Loucy (cell line): Measurements from ENCODE around the gene PRR12.

Experiments
- H2AFZ ChIP-seq: fragments of 200-600 bp; sonication (generic); 2 replicates; pipeline ENCODE4 v1.6.0; 2016; ENCODE audit warnings: antibody characterized with exemption, mild to moderate bottlenecking, low read length, moderate library complexity
- H3F3A ChIP-seq: fragments of 200-600 bp; 2 replicates; pipeline ENCODE4 v1.6.0; 2016; ENCODE audit warnings: antibody characterized with exemption, low read depth, mild to moderate bottlenecking
- H3K27me3 ChIP-seq: fragments of 200-600 bp; sonication (generic); 2 replicates; pipeline ENCODE4 v1.6.1; 2014; ENCODE audit warnings: low read length, mild to moderate bottlenecking; ENCODE audit not compliant: insufficient read depth, poor library complexity, severe bottlenecking
- H3K36me3 ChIP-seq: fragments of 200-600 bp; sonication (generic); 2 replicates; pipeline ENCODE4 v1.6.1; 2016; ENCODE audit warnings: low read length; ENCODE audit not compliant: insufficient read depth
- H3K4me1 ChIP-seq: fragments of 200-600 bp; sonication (generic); 2 replicates; pipeline ENCODE4 v1.5.1; 2014; ENCODE audit warnings: low read length, mild to moderate bottlenecking; ENCODE audit not compliant: insufficient read depth, poor library complexity, severe bottlenecking
- H3K4me2 ChIP-seq: fragments of 200-600 bp; sonication (generic); 2 replicates; pipeline ENCODE4 v1.6.0; 2014; ENCODE audit warnings: antibody characterized with exemption, low read length, low read depth, mild to moderate bottlenecking; ENCODE audit not compliant: poor library complexity, severe bottlenecking
- H3K4me3 ChIP-seq: fragments of 200-600 bp; sonication (generic); 2 replicates; pipeline ENCODE4 v1.5.1; 2014; ENCODE audit warnings: low read length, mild to moderate bottlenecking, mixed read lengths; ENCODE audit not compliant: poor library complexity, severe bottlenecking
- H3K79me2 ChIP-seq: fragments of 200-600 bp; sonication (generic); 2 replicates; pipeline ENCODE4 v1.6.1; 2014; ENCODE audit warnings: low read length; ENCODE audit not compliant: insufficient read depth
- H3K9ac ChIP-seq: fragments of 200-600 bp; sonication (generic); 2 replicates; pipeline ENCODE4 v1.6.0; 2014; ENCODE audit warnings: mild to moderate bottlenecking, low read depth, low read length, moderate library complexity; ENCODE audit not compliant: poor library complexity, severe bottlenecking
- H3K9me2 ChIP-seq: fragments of 200-600 bp; sonication (generic); replicated peaks from 2 replicates; pipeline ENCODE4 v1.6.1; 2016; ENCODE audit warnings: low read depth, low read length, mixed read lengths
- H3K9me3 ChIP-seq: fragments of 200-600 bp; sonication (generic); 2 replicates; pipeline ENCODE4 v1.6.1; 2014; ENCODE audit warnings: mild to moderate bottlenecking, antibody characterized with exemption, low read length, low read depth; ENCODE audit not compliant: insufficient read depth
- H4K20me1 ChIP-seq: fragments of 200-600 bp; sonication (generic); 2 replicates; pipeline ENCODE4 v1.6.0; 2014; ENCODE audit warnings: antibody characterized with exemption, low read length, mild to moderate bottlenecking; ENCODE audit not compliant: insufficient read depth, poor library complexity, severe bottlenecking
- EZH2phosphoT487 ChIP-seq: fragments of 200-600 bp; IDR thresholded peaks from 2 replicates; pipeline ENCODE4 v1.6.1; 2018; ENCODE audit warnings: antibody characterized with exemption, mild to moderate bottlenecking, moderate library complexity, borderline replicate concordance
- TF ChIP-seq, protein P1 (sequence below): fragments of 200-600 bp; sonication (generic); conservative IDR thresholded peaks from 2 replicates; pipeline ENCODE4 v1.5.1; 2014; ENCODE audit warnings: mild to moderate bottlenecking, antibody characterized with exemption, low read length

The PRR12 gene

DNA sequence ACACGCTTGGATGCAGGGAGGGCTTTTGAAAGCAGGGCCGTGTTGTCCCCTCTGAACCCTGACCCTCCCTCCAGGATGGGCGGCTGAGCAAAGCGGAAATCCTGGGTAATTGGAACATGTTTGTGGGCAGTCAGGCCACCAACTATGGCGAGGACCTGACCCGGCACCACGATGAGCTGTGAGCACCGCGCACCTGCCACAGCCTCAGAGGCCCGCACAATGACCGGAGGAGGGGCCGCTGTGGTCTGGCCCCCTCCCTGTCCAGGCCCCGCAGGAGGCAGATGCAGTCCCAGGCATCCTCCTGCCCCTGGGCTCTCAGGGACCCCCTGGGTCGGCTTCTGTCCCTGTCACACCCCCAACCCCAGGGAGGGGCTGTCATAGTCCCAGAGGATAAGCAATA lies 48.0 kb upstream of the PRR12 start:
- no peaks in the 10 kb centered on the region for H3K27me3 ChIP-seq
- no peaks in the 10 kb centered on the region for H3K36me3 ChIP-seq
- TF ChIP-seq, protein P1, sequence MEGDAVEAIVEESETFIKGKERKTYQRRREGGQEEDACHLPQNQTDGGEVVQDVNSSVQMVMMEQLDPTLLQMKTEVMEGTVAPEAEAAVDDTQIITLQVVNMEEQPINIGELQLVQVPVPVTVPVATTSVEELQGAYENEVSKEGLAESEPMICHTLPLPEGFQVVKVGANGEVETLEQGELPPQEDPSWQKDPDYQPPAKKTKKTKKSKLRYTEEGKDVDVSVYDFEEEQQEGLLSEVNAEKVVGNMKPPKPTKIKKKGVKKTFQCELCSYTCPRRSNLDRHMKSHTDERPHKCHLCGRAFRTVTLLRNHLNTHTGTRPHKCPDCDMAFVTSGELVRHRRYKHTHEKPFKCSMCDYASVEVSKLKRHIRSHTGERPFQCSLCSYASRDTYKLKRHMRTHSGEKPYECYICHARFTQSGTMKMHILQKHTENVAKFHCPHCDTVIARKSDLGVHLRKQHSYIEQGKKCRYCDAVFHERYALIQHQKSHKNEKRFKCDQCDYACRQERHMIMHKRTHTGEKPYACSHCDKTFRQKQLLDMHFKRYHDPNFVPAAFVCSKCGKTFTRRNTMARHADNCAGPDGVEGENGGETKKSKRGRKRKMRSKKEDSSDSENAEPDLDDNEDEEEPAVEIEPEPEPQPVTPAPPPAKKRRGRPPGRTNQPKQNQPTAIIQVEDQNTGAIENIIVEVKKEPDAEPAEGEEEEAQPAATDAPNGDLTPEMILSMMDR, result no peak
- TF ChIP-seq EZH2phosphoT487, result no peak
- H3K4me1 ChIP-seq, result no peaks in the 10 kb centered on the region
- no peak overlapping the region for H3K4me2 ChIP-seq
- no peaks in the 10 kb centered on the region for H4K20me1 ChIP-seq
- no peak overlapping the region for H2AFZ ChIP-seq
- no peak overlapping the region for H3K4me3 ChIP-seq
- no peaks in the 10 kb centered on the region for H3F3A ChIP-seq
- no peaks in the 10 kb centered on the region for H3K9me3 ChIP-seq
- H3K9me2 ChIP-seq, result no peaks in the 10 kb centered on the region
- no peak overlapping the region for H3K9ac ChIP-seq
- no peaks in the 10 kb centered on the region for H3K79me2 ChIP-seq

DNA sequence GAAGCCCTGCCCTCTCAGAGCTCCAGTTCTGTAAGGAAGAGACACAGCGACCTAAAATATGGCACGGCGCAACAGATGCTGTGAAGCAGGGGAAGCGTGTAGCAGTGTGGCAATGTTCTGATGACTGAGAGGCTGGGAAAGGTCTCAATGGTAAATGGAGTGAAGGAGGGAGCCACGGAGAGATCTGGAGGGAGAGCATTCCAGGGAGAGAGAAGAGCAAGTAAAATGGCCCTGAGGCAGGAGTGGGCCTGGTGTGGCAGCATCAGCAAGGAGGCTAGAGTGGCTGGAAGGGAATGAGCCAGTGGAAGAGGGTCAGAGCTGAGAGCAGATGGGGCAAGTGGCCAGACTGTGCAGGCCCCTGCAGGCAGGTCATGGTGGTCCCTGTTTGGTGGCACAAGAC lies 46.8 kb upstream of the PRR12 start:
- no peaks in the 10 kb centered on the region for H3K79me2 ChIP-seq
- no peaks in the 10 kb centered on the region for H3K27me3 ChIP-seq
- H3K9me3 ChIP-seq, result no peaks in the 10 kb centered on the region
- no peaks in the 10 kb centered on the region for H4K20me1 ChIP-seq
- no peak for TF ChIP-seq EZH2phosphoT487
- TF ChIP-seq, protein P1, result no peak
- no peak overlapping the region for H3K4me3 ChIP-seq
- no peaks in the 10 kb centered on the region for H3K9me2 ChIP-seq
- no peaks in the 10 kb centered on the region for H3F3A ChIP-seq
- no peak overlapping the region for H3K4me2 ChIP-seq
- no peak overlapping the region for H2AFZ ChIP-seq
- no peak overlapping the region for H3K9ac ChIP-seq
- no peaks in the 10 kb centered on the region for H3K4me1 ChIP-seq
- no peaks in the 10 kb centered on the region for H3K36me3 ChIP-seq

DNA sequence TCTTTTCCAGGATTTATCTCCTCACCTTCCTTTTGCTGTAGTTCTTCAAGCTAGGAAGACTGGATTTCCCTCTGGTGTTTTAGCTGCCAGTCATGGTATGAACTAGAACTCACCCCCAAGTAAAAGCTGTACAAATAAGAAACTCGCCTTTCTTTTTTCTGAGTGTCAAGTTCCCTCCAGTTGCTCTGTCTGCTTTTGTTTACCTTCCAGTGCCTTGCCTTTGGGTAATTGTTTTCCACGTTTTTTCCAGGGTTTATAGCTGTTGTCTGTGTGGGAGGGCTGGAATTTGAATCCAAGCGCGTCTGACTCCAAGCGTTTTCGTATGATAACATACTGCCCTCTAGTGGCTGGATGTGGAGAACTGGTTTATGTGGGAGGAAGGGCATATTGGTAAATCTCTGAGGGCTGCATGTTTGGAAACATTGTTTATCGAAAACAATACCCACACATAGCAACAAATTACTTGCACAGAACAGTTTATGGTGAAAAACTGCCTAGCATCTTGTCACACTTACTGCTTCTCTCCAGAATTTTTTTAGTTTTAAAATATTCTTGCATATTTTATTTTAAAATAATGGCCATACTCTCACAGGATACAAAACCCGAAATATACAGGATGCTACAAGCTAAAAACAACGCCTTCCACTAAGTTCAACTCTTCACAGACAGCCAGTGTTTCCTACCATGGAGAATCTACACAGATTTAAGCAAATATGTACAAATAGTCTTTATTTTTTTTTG lies 44.0 kb upstream of the PRR12 start:
- Histone ChIP-seq H3K4me3 (no peak overlapping the region), H3K4me2 (peak overlapping the region; percentile 33), H2AFZ (peak overlapping the region; percentile 74; the same call in 1 of the 2 replicates), H3K27me3 (no peaks in the 10 kb centered on the region), H3K79me2 (no peaks in the 10 kb centered on the region), H3F3A (no peaks in the 10 kb centered on the region), H4K20me1 (no peaks in the 10 kb centered on the region), H3K4me1 (no peaks in the 10 kb centered on the region), H3K9me2 (no peaks in the 10 kb centered on the region), H3K36me3 (no peaks in the 10 kb centered on the region), H3K9ac (no peak overlapping the region), H3K9me3 (no peaks in the 10 kb centered on the region)
- TF ChIP-seq, protein P1, result peak; percentile 92
- no peak for TF ChIP-seq EZH2phosphoT487
